CD14-positive monocyte (primary cell): ENCODE measurements around the gene CRMP1. TPM values are rescaled to one million over a fixed set of nuclear protein-coding genes. Genes with fewer than 3 reads are reported as not detected.

Source experiments
- DNase-seq, 3 donors: peaks; one replicate each; pipeline ENCODE4 v3.0.0-alpha.2; 2011 to 2022
- H2AFZ ChIP-seq: 2 replicates; pipeline ENCODE4 v1.6.0; 2012; ENCODE audit warnings: mild to moderate bottlenecking, low read depth, low read length, inconsistent platforms; ENCODE audit not compliant: insufficient read depth, poor library complexity, severe bottlenecking
- H3K27ac ChIP-seq, 2 donors: 1 replicate in 1 of 2; 2 replicates in 1 of 2; pipeline ENCODE4 v1.5.1; 2012 to 2013; ENCODE audit warnings: low read length in 2 of 2, control low read depth in 1 of 2, inconsistent platforms in 1 of 2, low read depth in 1 of 2, mild to moderate bottlenecking in 1 of 2
- H3K27me3 ChIP-seq, 2 donors: one replicate each; pipeline versions ENCODE4 v1.6.0 to v1.6.1; 2011 to 2013; ENCODE audit warnings: low read length in 2 of 2; ENCODE audit not compliant: control insufficient read depth in 2 of 2, insufficient read depth in 2 of 2
- H3K36me3 ChIP-seq, 2 donors: replicated peaks in 1 of 2; 1 replicate in 1 of 2; 2 replicates in 1 of 2; pipeline versions ENCODE4 v1.5.1 to v1.6.1; 2012 to 2013; ENCODE audit warnings: low read length in 2 of 2, control low read depth in 1 of 2, inconsistent platforms in 1 of 2, mild to moderate bottlenecking in 1 of 2; ENCODE audit not compliant: insufficient read depth in 2 of 2, control insufficient read depth in 1 of 2
- H3K4me1 ChIP-seq, 2 donors: 1 replicate in 1 of 2; 2 replicates in 1 of 2; pipeline versions ENCODE4 v1.5.1 to v1.6.1; 2012 to 2013; ENCODE audit warnings: low read length in 2 of 2, control low read depth in 1 of 2, inconsistent platforms in 1 of 2, mild to moderate bottlenecking in 1 of 2, moderate library complexity in 1 of 2; ENCODE audit not compliant: insufficient read depth in 2 of 2, control insufficient read depth in 1 of 2
- H3K4me2 ChIP-seq: replicated peaks from 2 replicates; pipeline ENCODE3; 2012; ENCODE audit warnings: low read length, moderate library complexity, mild to moderate bottlenecking; ENCODE audit not compliant: poor library complexity, severe bottlenecking; ENCODE audit errors: extremely low read depth
- H3K4me3 ChIP-seq, 3 experiments: fragments of 200-600 bp in 1 of 3; sonication (generic) in 1 of 3; replicated peaks in 1 of 3; 1 replicate in 2 of 3; 2 replicates in 1 of 3; pipeline ENCODE4 v1.5.1; 2011 to 2013; ENCODE audit warnings: low read length in 3 of 3, mild to moderate bottlenecking in 3 of 3, control low read depth in 2 of 3, low read depth in 2 of 3, inconsistent platforms in 1 of 3, moderate library complexity in 1 of 3
- H3K79me2 ChIP-seq: 2 replicates; pipeline ENCODE4 v1.6.0; 2012; ENCODE audit warnings: mild to moderate bottlenecking, control low read depth, inconsistent platforms, low read length, moderate library complexity; ENCODE audit not compliant: insufficient read depth
- H3K9ac ChIP-seq: 2 replicates; pipeline ENCODE4 v1.6.0; 2017; ENCODE audit warnings: low read length, mild to moderate bottlenecking; ENCODE audit not compliant: insufficient read depth, poor library complexity, severe bottlenecking
- H3K9me3 ChIP-seq, 2 donors: replicated peaks in 1 of 2; 1 replicate in 1 of 2; 2 replicates in 1 of 2; pipeline versions ENCODE4 v1.5.1 to v1.6.1; 2012 to 2013; ENCODE audit warnings: low read length in 2 of 2, control low read depth in 1 of 2; ENCODE audit not compliant: control insufficient read depth in 1 of 2, insufficient read depth in 1 of 2
- H4K20me1 ChIP-seq: 2 replicates; pipeline ENCODE4 v1.6.0; 2012; ENCODE audit warnings: mild to moderate bottlenecking, low read length, control low read depth, moderate library complexity; ENCODE audit not compliant: insufficient read depth
- H3K27ac Mint-ChIP-seq, 7 donors: one replicate each; pipeline ENCODE4 v1.8.0; 2020; ENCODE audit warnings: mild to moderate bottlenecking in 7 of 7, mixed read lengths in 7 of 7, moderate library complexity in 6 of 7, inconsistent platforms in 2 of 7
- H3K27me3 Mint-ChIP-seq, 3 donors: one replicate each; pipeline ENCODE4 v1.8.0; 2021 to 2022; ENCODE audit warnings: low read depth in 3 of 3, mild to moderate bottlenecking in 3 of 3, mixed read lengths in 3 of 3, moderate library complexity in 3 of 3, inconsistent platforms in 1 of 3
- H3K36me3 Mint-ChIP-seq, 2 donors: one replicate each; pipeline ENCODE4 v1.8.0; 2020; ENCODE audit warnings: mixed read lengths in 2 of 2, inconsistent platforms in 1 of 2, mild to moderate bottlenecking in 1 of 2
- H3K4me1 Mint-ChIP-seq: one replicate; pipeline ENCODE4 v1.8.0; 2020; ENCODE audit warnings: mild to moderate bottlenecking, mixed read lengths
- H3K4me3 Mint-ChIP-seq, 2 donors: one replicate each; pipeline ENCODE4 v1.8.0; 2020; ENCODE audit warnings: mild to moderate bottlenecking in 2 of 2, mixed read lengths in 2 of 2, moderate library complexity in 1 of 2
- H3K9me3 Mint-ChIP-seq, 7 donors: one replicate each; pipeline ENCODE4 v1.8.0; 2020 to 2022; ENCODE audit warnings: mixed read lengths in 7 of 7, mild to moderate bottlenecking in 6 of 7, moderate library complexity in 6 of 7, inconsistent platforms in 2 of 7
- CTCF ChIP-seq: fragments of 200-600 bp; IDR thresholded peaks from one replicate; pipeline ENCODE4 v1.8.0; 2022; ENCODE audit warnings: antibody characterized with exemption, mild to moderate bottlenecking
- WGBS: methylation state at CpG from one replicate; pipeline ENCODE4 v1.1.5; 2013; ENCODE audit warnings: missing lambda C conversion rate; ENCODE audit not compliant: insufficient coverage; 5-methylcytosine and 5-hydroxymethylcytosine counted together
- intact Hi-C, 2 donors: fragments of 100-400 bp; cut with micrococcal nuclease; formaldehyde crosslinking; loops; one replicate each; pipeline versions ENCODE4 v1.15.0 to v1.15.1; 2023
- polyA plus RNA-seq, 3 donors: library from polyadenylated mRNA; depleted of rRNA in 1 of 3; unstranded in 2 of 3; stranded (reverse) in 1 of 3; fragments of 300-500 nt in 2 of 3; fragments of >200 nt in 1 of 3; fragmentation: Illumina TruSeq in 2 of 3; gene quantifications; 1 replicate in 2 of 3; 2 replicates in 1 of 3; pipeline ENCODE4 v1.2.3, GENCODE V29; 2012 to 2021

The CRMP1 gene
- polyA plus RNA-seq, 3 donors: not detected

DNA sequence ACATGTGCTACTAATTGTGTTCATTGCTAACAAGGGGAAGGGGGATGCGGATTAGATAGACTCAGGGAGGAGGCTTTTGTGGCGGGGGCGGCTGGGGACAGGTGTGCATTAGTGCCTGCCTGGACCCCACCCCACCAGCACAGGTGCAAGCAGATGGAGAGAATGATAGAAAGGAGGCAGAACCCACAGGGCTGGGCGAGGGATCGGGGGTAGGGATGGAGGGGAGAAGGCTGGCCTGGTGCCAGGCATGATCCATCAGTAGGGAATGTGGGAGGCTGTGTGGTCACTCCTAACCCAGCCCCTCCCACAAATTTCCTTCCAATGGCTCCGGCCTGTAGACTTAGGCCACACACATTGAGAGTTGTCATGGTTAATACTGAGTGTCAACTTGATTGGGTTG lies 30.5 kb upstream of the CRMP1 start:
- Histone ChIP-seq H4K20me1 (no peaks in the 10 kb centered on the region), H3K4me3 (no peak overlapping the region), H3K4me1 (no peaks in the 10 kb centered on the region), H3K36me3 (no peaks in the 10 kb centered on the region), H3K9ac (no peak overlapping the region), H3K9me3 (no peaks in the 10 kb centered on the region), H3K27ac (no peak overlapping the region), H3K27me3 (no peaks in the 10 kb centered on the region), H3K79me2 (no peaks in the 10 kb centered on the region), H3K4me2 (no peak overlapping the region), H2AFZ (no peak overlapping the region)
- WGBS: 80% methylated on average over 1 of the region's 6 CpGs
- Mint-ChIP-seq H3K9me3 (peaks cover 0 to 4% (median 0%) of the 10 kb centered on the region in 7 donors), H3K4me1 (no peaks in the 10 kb centered on the region), H3K27me3 (peaks cover 7 to 28% (median 19%) of the 10 kb centered on the region in 3 donors), H3K36me3 (no peaks in the 10 kb centered on the region), H3K4me3 (peak overlapping the region in 1 of 2 donors; percentile 20), H3K27ac (no peak overlapping the region)
- no peak for DNase-seq
- no peak for TF ChIP-seq CTCF
- intact Hi-C loops: no loop called here

- Mint-ChIP-seq H3K4me1 (no peaks in the 10 kb centered on the region), H3K36me3 (no peaks in the 10 kb centered on the region), H3K9me3 (peaks cover 0 to 4% (median 0%) of the 10 kb centered on the region in 7 donors), H3K27ac (no peak overlapping the region), H3K27me3 (peaks cover 5 to 28% (median 14%) of the 10 kb centered on the region in 3 donors), H3K4me3 (no peak overlapping the region)
- no peak for DNase-seq
- H3K79me2 ChIP-seq: no peaks in the 10 kb centered on the region
- no peak overlapping the region for H3K4me3 ChIP-seq
- intact Hi-C loops: no loop called here
- no peaks in the 10 kb centered on the region for H3K4me1 ChIP-seq
- no peaks in the 10 kb centered on the region for H3K9me3 ChIP-seq
- no peaks in the 10 kb centered on the region for H3K36me3 ChIP-seq
- no peak overlapping the region for H2AFZ ChIP-seq
- H3K4me2 ChIP-seq: no peak overlapping the region
- TF ChIP-seq CTCF: no peak
- H3K27me3 ChIP-seq: no peaks in the 10 kb centered on the region
- H3K9ac ChIP-seq: no peak overlapping the region
- no peaks in the 10 kb centered on the region for H4K20me1 ChIP-seq
- H3K27ac ChIP-seq: no peak overlapping the region
- WGBS: no CpG with 5 or more reads among the region's 3 CpGs
Measured at GRCh38 chr4:5922556-5922955, 29.7 kb upstream of the CRMP1 start.
